ENCODE results near the gene GJA1. TPM values are rescaled to one million over a fixed set of nuclear protein-coding genes. Genes with fewer than 3 reads are reported as not detected.

GJA1 gene
- total RNA-seq, 1 donor from 2014 or later = 190 TPM

DNA sequence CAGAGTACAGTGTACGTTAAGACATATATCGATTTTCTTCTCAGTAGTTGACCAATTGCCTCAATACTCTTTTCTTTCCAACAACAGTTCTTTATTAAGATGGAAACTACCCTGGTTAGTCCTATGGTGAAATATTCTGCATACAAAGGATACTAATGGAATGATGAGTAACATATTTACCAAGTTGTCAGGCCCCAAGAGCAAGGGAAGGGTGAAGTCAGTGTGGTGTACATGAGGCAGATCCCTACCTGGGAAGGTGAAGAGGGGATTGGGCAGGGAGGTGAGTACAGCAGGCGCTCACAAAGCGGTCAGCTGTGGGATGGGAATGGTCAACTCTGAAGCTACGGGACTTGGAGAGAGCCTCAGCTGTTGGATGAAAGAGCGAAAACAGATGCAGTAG lies 29.7 kb downstream of the GJA1 start:
- no peak for DNase-seq (ENCODE audit: extremely low spot score, unreplicated experiment)
- TF ChIP-seq, protein P1, sequence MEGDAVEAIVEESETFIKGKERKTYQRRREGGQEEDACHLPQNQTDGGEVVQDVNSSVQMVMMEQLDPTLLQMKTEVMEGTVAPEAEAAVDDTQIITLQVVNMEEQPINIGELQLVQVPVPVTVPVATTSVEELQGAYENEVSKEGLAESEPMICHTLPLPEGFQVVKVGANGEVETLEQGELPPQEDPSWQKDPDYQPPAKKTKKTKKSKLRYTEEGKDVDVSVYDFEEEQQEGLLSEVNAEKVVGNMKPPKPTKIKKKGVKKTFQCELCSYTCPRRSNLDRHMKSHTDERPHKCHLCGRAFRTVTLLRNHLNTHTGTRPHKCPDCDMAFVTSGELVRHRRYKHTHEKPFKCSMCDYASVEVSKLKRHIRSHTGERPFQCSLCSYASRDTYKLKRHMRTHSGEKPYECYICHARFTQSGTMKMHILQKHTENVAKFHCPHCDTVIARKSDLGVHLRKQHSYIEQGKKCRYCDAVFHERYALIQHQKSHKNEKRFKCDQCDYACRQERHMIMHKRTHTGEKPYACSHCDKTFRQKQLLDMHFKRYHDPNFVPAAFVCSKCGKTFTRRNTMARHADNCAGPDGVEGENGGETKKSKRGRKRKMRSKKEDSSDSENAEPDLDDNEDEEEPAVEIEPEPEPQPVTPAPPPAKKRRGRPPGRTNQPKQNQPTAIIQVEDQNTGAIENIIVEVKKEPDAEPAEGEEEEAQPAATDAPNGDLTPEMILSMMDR (conservative IDR thresholded peaks at IDR 0.05) = no peak
- Mint-ChIP-seq H3K9me3 (no peaks in the 10 kb centered on the region), H3K4me1 (ENCODE audit: unreplicated experiment) (no peaks in the 10 kb centered on the region), H3K27me3 (no peaks in the 10 kb centered on the region), H3K4me3 (no peak overlapping the region), H3K36me3 (no peaks in the 10 kb centered on the region), H3K27ac (no peak overlapping the region)

DNA sequence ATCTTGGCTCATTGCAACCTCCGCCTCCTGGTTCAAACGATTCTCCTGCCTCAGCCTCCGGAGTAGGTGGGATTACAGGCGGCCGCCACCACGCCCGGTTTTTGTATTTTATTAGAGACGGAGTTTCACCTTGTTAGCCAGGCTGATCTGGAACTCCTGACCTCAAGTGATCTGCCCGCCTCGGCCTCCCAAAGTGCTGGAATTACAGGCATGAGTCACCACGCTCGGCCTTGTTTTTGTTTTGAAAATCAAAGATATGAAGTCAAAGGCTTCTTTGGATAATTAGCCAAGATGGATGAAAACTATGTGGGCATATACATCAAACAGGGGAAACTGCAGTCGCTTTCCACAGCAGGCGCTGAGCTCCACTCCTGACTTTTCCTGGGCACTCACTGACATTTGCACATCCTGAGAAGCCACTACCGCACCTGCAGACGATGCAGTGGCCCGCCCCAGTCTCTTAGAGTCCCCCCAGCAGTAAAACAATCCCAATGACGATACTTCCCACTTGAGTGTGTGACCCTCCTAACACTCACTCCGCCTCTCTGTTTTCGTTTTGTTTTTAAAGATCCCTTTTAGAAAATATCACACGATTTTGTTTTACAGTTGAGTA lies 44.1 kb downstream of the GJA1 start:
- H3K9me3 Mint-ChIP-seq = no peaks in the 10 kb centered on the region
- no peak overlapping the region for H3K4me3 Mint-ChIP-seq
- H3K27me3 Mint-ChIP-seq = no peaks in the 10 kb centered on the region
- no peaks in the 10 kb centered on the region for H3K4me1 Mint-ChIP-seq (ENCODE audit: unreplicated experiment)
- H3K27ac Mint-ChIP-seq = no peak overlapping the region
- DNase-seq (ENCODE audit: extremely low spot score, unreplicated experiment) = no peak
- no peaks in the 10 kb centered on the region for H3K36me3 Mint-ChIP-seq
- TF ChIP-seq, protein P1 (conservative IDR thresholded peaks at IDR 0.05) = no peak

DNA sequence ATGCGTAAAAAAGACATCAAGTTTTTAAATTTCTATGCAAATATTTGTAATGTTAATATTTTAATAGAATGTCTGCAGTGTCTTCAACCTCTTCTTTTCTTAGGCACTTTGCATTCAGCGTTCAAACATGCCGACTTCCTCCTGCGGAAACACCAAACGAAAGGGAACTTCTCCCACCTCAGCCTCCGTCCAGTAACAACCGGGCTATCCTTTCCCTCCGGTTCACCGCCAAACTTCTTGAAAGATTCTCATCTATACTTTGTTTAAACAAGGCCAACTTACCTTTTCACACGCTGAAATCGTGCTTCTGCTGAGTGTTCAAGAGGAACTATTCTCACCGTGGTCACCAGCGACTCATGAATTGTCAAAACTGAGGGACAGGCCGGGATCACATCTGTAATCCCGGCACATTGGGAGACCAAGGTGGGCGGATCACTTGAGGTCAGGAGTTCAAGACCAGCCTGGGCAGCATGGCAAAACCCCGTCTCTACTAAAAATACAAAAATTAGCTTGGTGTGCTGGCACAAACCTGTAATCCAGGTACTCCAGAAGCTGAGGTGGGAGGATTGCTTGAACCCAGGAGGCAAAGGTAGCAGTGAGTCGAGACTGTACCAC lies 44.8 kb downstream of the GJA1 start:
- no peak overlapping the region for H3K4me3 Mint-ChIP-seq
- no peaks in the 10 kb centered on the region for H3K27me3 Mint-ChIP-seq
- H3K36me3 Mint-ChIP-seq = no peaks in the 10 kb centered on the region
- no peak overlapping the region for H3K27ac Mint-ChIP-seq
- no peak for DNase-seq (ENCODE audit: extremely low spot score, unreplicated experiment)
- H3K9me3 Mint-ChIP-seq = no peaks in the 10 kb centered on the region
- TF ChIP-seq, protein P1 (conservative IDR thresholded peaks at IDR 0.05) = no peak
- peaks cover 4% of the 10 kb centered on the region for H3K4me1 Mint-ChIP-seq (ENCODE audit: unreplicated experiment)

DNA sequence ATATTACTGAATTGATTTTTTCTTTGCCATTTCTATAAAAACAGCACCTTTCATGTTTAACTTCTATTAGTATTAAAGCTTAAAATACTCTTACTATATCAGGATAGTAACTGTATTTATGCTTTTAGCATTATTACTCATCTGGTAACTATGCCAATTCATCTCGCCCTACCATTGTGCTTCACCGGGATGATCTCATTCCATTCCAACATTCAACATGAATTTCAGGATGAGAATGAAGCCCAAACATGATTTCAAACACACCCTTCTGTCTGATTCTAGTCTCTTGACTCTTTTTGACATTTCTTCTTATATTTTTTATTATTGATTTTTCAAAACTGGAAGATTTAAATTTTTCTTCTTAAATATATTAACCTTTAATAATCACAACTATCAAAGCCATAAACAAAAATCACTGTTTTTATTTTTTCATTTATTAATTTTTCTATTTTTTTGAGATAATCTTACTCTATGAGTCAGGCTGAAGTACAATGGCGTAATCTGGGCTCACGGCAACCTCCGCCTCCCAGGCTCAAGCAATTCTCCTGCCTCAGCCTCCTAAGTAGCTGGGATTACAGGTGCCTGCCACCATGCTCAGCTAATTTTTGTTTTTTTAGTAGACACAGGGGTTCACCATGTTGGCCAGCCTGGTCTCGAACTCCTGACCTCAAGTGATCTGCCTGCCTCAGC lies 46.7 kb downstream of the GJA1 start:
- no peaks in the 10 kb centered on the region for H3K9me3 Mint-ChIP-seq
- H3K27ac Mint-ChIP-seq = no peak overlapping the region
- DNase-seq (ENCODE audit: extremely low spot score, unreplicated experiment) = no peak
- TF ChIP-seq, protein P1 (conservative IDR thresholded peaks at IDR 0.05) = no peak
- peaks cover 9% of the 10 kb centered on the region for H3K4me1 Mint-ChIP-seq (ENCODE audit: unreplicated experiment)
- H3K4me3 Mint-ChIP-seq = no peak overlapping the region
- no peaks in the 10 kb centered on the region for H3K36me3 Mint-ChIP-seq
- H3K27me3 Mint-ChIP-seq = no peaks in the 10 kb centered on the region

DNA sequence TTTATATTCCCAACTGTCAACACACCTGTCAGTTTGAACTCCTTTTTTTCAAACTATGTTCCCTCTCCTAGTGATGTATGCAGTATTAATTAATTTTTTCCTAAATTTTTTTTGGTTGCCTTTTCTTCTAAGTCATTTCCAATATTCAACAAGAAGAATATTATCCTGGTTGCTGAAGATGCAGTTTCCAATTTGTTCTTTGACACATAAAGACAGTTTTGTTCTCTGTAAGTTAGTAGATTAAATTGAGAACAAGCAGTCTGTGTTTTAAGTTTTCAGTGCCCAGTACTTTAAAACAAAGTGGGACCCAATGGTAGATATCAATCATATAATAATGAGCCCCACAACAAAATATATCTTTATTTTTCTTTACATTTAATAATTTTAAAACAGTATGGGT lies 47.3 kb downstream of the GJA1 start:
- Mint-ChIP-seq H3K36me3 (no peaks in the 10 kb centered on the region), H3K9me3 (no peaks in the 10 kb centered on the region), H3K4me3 (no peak overlapping the region), H3K27me3 (no peaks in the 10 kb centered on the region), H3K27ac (no peak overlapping the region), H3K4me1 (ENCODE audit: unreplicated experiment) (peaks cover 9% of the 10 kb centered on the region)
- TF ChIP-seq, protein P1 (conservative IDR thresholded peaks at IDR 0.05) = no peak
- no peak for DNase-seq (ENCODE audit: extremely low spot score, unreplicated experiment)
